ENCODE measurements around the gene AFAP1L1.
"Not testable (repeated sequence)": the region's sequence is repeated elsewhere in the genome, so short reads cannot be mapped to it uniquely, and the experiment has no call there.

The AFAP1L1 gene

DNA sequence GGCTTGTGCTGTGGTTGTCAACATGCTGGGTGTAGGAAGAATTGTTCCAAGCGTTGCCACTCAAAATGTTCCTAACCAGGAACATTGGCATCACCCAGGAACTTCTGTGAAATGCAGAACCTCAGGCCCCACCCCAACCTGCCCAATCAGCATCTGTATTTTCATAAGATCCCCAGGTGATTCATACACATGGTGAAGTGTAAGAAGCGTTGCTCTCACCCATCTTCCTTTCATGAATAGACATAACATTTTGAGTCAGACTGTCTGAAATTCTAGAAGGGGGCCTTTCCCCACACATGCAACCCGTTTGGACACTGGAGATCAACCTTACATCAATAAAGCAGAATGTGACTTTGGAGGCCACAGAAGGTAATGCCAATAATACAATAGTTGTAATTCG is 9.3 kb upstream of the AFAP1L1 start:
- no peak for DNase-seq

DNA sequence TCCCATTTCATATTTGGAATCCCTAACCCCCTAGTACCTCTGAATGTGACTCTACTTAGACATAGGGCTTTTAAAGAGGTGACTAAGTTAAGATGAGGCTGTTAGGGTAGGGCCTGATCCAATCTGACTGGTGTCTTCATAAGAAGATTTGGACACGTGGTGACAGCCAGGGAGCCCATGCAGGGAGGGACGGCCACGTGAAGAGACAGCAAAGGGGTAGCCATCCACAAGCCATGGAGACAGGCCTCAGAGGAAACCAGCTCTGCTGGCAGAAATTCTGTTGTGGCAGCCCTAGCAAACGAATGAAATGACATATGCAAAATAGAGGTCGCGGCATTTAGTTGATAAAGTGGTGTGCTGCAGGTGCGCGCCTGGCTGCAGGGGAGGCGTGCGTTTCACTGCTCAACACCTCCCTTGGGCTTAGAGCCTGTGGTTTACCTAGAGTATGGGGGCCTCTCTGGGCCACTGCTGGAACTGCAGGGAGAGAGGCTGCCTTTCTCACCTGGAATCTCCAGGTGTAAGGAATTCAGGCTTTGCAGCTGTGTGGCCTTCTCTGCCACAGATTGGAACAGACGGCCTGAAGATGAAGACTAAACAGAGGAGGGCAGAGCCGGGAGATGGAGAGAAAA is 7.1 kb upstream of the AFAP1L1 start:
- DNase-seq, result peak; percentile 23

DNA sequence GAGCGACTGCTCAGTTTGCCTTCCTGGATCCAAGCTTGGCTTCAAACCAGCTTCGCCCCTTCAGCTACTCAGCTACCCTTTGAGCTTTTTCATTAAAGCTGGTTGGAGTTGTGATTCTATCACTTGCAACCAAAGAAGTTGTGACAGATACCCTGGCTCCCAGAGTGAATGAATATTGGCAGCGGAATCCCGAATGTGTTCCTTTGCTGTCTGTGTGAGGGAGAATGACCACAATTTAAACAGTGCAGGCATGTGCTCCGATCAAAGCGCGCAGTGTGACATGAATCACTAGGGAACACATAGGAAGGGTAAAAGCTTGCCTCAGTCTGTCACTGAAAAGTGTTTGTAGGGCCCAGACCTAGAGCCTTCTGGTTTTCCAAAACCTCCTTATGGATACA is 6.6 kb upstream of the AFAP1L1 start:
- DNase-seq, result no peak

DNA sequence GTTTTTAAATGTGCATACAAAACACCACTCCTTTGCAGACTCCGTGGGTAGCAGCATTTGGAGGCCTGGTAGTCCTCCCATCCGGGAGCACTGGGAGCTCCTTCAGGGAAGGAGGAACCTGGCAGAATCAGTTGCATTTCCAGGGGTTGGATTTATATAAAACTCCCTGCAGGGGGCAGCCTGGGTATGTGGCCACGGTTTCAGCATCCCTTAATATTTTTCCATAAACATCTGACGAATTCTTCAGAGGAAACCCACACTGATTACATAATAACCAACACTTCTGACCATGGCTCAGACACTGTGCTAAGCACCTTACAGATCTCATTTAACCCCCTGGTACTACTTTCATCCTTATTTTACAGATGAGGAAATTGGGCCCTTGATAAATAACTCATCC is 6.1 kb upstream of the AFAP1L1 start:
- no peak for DNase-seq

DNA sequence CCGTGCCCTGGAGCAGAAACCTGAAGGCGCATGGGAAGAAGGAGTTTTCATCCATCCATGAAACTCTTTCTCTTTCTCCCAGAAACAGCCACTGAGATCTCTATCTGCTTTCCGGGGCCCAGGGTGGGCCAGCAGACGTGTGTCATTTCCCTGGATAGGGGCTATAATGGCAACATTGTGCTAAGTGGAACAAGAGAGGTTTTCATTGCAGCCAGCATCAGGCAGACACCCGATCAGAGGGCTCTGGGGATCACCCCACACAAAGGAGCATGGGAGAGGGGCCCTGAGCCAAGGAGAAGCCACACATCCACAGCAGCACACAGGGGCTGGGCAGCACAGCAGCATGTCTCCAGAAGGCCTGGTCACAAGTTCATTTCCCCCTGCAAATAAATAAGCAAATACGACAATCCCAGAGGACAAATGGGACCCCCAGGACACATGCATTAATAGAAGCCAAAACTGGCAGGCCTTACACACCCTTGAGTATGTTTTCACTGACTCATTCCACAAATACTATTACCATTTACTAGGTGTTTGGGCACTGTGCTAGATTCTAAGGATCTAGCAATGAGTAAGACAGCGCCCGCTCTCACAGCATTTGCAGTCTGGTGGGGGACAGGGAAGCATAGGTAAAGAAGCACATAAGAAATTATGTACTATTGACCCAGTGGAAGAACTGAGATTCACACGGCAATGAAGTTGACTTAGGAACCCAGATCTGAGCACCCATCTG is 4.3 kb upstream of the AFAP1L1 start:
- DNase-seq, result no peak

DNA sequence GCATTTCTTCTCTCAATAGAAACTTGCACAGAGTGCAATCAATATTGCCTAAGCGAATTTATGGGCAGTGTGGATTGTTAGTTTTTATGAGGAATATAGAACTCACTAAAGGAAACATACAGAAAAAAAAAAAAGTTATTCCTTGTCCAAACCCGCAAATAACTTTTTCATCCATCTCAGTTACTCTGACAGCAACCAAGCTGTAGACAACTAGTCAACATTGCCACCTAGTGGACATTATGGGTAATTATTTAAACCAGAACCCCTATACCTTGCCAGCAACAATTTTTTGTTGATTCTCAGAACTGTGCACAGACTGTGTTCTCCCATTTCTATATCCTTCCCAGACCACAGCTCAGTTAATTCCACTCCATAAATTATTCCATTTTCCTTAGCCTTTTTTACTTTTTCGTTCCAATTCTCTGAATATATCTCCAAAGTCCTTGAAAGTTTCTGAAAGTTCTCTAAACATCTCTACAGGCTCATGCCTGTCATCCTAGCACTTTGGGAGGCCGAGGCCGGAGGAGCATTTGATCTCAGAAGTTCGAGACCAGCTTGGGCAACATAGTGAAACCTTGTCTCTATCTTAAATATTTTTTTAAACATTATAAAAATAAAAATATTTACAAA is 2.6 kb upstream of the AFAP1L1 start:
- no peak for DNase-seq

DNA sequence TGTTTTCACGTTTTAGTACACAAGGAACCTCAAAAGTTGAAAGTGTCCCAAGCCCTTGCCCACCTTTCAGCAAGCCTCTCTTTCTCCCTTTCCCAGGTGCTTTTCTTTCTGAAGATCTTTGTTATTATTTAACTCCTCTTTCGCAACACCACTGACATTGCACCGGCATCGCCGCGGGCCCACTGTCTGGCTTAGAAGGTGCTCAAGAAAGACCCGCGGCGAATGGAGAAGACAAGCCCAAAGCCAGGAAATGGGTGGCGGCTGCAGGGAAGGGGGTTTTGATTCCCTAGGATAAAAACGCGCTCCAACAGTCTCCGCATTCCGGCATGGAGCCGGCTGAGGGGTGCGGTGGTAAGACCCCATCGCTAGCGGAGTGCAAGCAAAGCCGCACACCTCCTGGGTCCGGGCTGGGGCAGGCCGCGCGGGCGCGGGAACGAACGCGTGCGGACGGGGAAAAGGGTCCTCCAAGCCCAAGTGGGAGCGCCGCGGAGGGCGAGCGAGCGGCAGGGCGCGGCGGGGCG is 404 bp upstream of the AFAP1L1 start:
- DNase-seq, result no peak

DNA sequence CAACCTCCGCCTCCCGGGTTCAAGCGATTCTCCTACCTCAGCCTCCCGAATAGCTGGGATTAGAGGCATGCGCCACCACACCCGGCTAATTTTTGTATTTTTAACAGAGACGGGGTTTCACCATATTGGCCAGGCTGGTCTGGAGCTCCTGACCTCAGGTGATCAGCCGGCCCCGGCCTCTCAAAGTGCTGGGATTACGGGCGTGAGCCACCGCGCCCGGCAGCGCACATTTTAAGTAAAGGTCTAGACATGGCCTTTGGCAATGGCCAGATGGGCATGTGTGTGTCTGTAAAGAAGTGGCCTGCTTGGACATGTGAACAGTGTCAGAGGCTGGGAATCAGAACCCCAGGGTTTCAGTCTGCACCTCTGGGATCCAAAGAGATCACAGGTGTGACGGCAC is 1.1 kb downstream of the AFAP1L1 start:
- not testable (repeated sequence) for DNase-seq

DNA sequence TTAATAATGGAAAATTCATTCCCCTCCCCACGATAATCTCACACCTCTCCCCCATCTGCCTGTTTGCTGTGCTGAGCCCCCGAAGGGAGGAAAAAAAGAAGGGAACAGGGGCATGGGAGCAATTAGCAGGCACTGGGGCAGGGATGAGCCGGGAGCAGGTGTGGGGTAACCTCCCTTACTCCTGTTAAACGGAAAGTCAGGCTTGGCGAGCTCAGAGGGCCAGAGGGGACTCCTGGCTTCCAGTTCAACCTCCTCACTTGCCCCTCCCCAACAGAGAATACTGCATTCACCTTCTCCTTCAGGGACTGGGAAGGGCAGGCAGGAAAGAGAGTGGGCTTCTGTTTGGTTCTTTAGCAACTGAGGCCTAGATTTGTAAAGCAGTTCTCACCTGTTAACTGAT is 1.6 kb downstream of the AFAP1L1 start:
- DNase-seq, result no peak

DNA sequence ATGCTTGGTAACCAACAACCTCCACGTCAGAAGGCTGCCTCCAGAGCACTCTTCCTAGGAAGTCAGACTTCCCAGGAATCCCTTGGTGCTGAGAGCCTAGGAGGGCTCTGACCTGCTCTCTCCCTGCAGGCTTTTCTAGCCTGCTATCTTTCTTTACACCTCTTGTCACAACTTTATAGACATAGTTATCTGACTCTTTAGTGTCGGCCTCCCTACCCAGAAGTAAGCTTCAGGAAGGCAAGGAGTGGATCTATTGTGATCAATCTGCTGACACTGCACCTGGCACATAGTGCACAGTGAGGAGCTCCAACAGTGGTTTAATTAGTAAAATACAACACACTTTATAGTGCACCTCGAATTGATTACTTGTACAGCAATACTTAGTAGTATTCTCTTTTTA is 2.3 kb downstream of the AFAP1L1 start:
- no peak for DNase-seq

DNA sequence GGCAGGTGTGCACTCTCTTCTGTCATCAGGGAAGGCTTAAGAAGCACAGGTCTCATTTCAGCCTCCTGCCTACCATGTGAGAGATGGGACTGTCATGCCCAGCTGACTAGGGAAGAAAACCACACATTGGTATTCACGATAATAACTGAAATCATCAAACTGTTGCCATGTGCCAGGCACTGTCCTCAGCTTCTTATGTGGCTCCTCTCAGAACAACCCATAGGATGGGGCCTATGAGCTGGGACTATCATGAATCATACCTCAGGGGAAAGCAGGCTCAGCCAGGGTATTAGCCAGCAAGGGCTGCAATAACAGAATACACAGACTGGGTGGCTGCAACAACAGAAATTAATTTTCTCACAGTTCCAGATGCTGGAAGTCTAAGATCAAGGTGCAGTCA is 3.3 kb downstream of the AFAP1L1 start:
- no peak for DNase-seq

DNA sequence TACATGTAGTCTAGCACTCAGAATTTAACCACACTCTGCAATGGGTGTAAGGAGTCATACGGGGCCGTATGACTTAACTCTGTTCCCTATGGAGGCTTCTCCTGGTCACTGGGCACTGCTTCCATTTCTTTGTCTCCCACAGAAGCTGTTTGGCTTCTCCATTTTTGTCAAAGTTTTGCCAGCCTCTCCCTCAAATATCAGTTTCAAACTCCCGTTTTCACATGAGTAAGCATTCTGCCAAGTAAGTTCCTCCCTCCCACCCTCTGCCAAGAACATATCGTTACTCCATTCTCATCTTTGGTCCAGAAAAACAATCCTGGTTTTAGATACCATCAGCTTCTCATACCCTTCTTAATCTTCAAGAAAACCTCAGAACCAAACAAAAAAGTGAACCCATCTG is 6.1 kb downstream of the AFAP1L1 start:
- DNase-seq, result no peak

DNA sequence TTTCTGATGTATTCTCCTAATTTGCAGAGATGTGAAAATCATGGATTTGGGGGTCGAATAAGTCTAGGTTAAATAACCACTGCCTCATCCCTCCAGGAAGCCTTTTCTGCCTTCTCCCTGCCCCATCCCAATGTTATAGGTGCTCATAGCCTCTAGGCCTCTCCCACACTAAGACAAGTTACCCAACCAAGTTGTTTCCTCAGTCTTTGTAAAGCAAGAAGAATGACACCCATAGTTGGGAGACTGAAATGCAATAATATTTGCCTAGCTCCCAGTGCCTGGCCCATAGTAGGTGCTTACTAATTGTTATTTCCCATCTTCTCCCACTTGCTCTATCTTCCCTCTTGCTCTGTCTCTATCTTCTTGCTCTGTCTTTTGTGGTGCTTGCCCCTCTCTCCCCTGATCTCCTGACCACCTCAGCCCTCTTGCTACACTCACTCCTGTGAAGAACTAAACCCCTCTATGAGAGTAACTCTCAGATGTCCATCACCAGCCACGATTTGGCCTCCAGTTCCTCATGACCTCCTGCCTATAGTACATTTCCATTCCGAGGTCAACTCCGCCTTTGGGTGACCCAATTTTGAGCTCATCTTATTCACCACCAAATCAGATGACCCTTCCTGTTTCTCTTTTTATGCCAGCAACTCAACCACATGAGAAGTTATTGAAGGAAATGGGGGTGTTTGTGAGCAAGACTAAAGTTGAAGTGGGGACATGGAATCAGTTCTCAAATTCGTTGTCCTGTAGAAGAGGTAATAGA is 7.0 kb downstream of the AFAP1L1 start:
- no peak for DNase-seq

DNA sequence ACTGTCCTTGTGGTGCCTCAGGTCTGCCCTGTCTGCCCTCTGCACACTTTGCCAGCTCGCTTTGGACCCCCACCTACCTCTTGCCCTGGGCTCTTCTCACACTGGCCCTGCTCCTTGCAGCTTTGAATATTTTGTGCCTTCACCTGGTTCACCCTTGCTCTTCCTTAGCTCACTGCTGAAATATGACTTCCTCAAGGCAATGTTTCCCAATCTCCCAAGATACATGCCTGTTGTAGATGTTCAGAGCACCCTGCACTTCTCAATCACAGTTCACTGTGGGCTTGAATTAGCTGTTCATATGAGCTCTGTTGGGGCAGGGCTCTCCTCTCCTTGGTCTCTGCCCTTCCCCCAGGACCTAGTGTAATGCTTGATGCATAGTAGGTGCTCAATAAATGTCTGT is 8.0 kb downstream of the AFAP1L1 start:
- no peak for DNase-seq

DNA sequence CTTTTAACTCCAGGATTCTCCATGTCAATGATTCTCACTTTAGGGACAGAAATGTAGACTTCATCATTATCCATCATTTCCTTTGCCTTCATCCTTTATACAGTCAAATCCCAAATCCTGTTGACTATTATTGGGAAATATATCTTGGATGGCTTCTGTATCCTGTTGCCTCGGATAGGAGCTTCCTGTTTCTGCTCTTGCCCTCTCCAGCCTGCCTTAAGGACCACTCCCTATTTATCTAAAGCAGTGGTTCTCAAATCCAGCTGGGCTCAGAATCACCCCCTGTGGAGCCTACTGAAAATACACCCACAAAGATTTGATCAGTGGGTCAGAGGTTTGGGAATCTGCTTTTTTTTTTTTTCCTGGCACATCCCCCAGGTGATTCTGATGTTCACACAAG is 8.5 kb downstream of the AFAP1L1 start:
- DNase-seq, result no peak

DNA sequence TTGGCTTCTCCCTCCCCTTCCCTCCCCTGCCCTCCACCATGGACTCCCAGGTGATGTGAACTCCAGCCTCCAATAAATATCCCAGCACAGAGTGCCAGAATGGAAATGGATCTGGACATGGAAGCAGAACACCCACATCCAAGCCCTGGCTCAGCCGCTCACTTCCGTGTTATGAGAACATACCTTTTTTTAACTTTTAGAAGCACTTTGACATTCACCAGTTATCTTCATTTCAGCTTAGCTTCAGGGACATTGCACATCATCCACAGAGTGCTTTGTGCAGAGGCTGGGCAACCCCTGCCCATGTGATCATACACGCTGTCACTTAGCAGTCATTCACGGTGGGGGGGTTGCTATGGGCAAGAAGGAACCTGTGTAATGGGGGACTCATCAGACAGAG is 9.1 kb downstream of the AFAP1L1 start:
- DNase-seq, result no peak

DNA sequence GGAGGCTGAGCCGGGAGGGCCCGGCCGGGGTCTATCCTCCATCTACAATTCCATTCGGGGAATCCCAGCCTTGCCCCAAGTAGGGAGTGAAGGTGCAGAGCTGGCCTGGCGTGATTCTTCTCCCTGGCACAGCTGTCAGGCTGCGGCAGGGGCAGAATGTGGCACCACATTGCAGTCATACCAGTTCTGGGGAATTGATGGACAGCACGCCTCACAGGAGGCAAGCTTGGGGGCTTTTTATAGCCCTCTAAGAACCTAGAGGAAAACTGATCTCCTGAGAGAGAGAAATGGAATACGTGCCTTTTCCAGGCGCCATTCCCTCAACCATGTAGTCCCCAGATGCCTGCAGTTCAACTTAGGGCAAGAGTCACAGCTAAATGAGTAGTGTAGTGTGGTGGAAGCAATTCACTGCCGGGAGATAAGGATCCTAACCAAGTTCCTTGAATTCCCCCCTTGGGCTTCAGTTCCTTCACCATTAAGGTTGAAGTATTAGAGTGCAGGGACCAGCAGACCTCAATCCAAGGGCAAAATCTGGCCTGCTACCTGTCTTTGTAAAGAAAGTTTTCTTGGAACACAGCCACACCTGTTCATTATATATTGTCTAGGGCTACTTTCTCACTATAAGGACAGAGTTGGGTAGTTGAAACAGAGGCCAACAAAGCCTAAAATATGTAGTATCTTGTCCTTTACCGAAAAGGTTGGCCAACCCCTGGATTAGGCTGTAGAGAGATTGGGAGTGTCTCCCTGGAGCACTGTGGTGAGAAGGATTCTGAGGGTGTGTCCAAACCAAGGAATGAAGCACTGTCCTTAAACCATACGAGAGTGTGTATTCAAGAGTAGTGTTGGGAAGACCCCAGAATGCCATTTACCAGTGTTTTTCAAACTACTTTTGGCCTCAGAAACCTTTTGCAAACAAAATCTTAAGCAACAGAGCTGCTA is 10.6 kb downstream of the AFAP1L1 start:
- no peak for DNase-seq

DNA sequence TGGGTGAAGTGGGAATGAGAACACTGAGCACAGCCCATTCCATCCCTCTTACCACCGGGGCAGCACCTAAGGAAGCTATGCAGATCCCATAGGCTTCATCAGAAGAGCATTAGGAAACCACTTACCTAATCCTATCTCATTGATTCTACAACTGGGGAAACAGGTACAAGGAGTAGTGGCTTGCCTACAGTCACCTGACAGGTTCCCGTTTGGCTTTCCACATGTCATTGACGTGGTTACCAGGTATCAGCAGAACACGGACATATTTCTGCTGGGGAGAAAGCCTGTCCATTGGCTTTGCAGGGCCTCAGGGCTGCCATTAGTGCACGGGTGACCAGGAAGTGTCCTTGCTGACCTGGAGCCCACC is 11.3 kb downstream of the AFAP1L1 start:
- DNase-seq, result no peak

DNA sequence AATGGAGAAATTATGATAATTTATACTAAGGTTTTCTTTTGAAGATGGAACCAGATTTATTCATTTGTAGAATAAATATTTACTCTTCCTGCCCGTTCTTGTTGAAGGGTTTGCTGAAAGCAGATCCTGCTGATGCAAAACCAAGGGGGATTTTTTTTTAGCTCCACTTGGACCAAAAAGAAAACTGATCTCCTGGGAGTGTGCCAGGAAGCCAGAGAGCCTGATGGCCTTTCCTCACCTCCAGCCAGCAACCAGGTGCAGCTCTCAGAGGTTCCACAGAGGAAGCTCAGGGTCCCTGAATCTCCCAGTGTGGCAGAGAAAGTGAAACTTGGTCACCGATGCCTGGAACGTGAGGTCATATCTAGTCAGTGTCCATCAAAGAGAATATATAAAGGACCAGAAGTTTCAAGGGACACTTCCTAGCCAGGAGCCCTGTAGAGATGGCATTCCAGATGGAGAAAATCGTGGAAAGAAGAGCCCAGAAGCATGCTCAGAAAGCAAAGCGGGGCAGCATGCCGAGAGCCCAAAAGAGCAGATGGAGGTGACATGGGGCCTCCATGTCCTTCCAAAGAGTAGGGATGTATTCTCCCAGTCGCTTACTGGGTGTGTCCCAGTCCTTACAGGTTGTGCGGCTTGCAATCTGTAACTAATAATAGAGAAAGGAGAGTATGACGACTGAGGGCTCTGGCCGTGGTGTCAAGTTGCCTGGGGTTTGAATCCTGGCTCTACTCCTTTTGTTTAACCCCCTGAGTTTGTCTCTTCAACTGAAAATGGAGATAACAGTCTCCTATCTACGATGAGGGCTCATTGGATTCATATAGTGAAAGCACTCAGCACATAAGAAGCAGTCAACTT is 12.2 kb downstream of the AFAP1L1 start:
- DNase-seq, result no peak

DNA sequence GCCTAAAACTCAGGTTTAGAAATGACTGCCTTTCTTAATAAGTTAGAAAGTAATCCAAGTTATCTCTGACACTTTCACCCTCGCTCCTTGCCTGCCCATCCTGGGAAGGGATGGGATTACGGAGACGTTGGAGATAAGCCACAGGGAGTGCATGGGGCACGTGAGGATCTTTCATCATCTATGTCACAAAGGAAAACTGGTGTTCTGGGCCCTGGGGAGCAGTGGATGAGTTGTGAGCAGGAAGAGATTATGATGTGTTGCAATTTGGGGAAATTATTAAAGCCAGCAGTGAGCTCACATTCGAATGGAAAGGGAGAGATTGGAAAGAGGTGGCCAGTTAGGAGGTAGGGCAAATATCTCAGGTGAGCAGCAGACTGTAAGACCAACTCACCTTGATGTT is 12.8 kb downstream of the AFAP1L1 start:
- DNase-seq, result no peak

DNA sequence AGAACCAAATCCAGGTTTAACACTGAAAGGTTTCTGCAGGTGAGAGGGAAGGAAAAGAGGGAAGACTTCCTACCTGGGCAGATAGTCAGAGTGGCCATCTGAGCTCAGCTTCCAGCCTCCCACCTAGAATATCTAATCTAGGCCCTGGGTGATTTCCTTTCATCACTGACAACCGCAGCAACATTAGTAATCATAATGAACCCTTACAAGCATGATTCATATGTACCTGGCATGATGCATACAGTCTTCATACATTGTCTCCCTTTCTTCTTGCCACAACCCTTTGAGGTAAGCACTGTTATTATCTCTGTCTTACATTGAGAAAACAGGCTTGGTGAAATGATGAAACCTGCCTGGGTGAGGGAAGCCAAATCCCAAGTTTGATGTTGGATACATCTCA is 13.5 kb downstream of the AFAP1L1 start:
- DNase-seq, result no peak

All from CD4-positive, alpha-beta T cell treated with Interleukin-15 for 1 hour (primary cell).